Choroid plexus epithelial cell (primary cell): ENCODE data around the gene CTAGE6.
"Not testable (repeated sequence)": the region's sequence is repeated elsewhere in the genome, so short reads cannot be mapped to it uniquely, and the experiment has no call there.

ENCODE experiments used
- DNase-seq: peaks from one replicate; pipeline ENCODE4 v3.0.0-alpha.2; 2010; ENCODE audit warnings: low read depth
- H3K4me3 ChIP-seq: 2 replicates; pipeline ENCODE4 v1.5.1; 2011; ENCODE audit warnings: low read depth, mild to moderate bottlenecking, control low read depth, low read length, moderate library complexity

Gene CTAGE6, protein sequence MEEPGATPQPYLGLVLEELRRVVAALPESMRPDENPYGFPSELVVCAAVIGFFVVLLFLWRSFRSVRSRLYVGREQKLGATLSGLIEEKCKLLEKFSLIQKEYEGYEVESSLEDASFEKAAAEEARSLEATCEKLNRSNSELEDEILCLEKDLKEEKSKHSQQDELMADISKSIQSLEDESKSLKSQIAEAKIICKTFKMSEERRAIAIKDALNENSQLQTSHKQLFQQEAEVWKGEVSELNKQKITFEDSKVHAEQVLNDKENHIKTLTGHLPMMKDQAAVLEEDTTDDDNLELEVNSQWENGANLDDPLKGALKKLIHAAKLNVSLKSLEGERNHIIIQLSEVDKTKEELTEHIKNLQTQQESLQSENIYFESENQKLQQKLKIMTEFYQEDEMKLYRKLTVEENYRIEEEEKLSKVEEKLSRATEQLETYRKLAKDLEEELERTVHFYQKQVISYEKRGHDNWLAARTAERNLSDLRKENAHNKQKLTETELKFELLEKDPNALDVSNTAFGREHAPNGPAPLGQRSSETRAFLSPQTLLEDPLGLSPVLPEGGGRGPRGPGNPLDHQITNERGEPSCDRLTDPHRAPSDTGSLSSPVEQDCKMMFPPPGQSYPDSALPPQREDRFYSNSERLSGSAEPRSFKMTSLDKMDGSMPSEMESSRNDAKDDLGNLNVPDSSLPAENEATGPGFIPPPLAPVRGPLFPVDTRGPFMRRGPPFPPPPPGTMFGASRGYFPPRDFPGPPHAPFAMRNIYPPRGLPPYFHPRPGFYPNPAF

DNA sequence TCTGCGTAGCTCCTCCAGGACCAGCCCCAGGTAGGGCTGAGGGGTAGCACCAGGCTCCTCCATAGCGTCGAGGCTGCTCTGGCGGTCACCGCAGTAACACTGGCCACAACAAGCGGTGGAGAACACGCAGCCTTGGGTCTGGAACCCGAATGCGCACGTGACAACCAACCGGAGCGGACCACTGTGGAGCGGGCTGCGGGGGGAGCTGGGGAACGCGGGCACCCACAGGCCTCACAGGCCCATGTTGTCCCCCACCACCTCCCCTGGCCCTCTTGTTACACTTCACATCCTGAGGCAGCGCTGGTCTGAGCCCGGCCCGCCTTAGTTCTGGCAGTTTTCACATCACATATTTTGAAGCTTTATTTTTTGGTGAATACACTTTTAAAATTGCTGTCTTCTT, at the start of gene CTAGE6:
Gene CTAGE6 (minus strand): TSS at position 101 of the 400 bp plus-strand sequence. CDS start 38 bp downstream, at position 63.
- H3K4me3 ChIP-seq, DNase-seq: not testable (repeated sequence)

DNA sequence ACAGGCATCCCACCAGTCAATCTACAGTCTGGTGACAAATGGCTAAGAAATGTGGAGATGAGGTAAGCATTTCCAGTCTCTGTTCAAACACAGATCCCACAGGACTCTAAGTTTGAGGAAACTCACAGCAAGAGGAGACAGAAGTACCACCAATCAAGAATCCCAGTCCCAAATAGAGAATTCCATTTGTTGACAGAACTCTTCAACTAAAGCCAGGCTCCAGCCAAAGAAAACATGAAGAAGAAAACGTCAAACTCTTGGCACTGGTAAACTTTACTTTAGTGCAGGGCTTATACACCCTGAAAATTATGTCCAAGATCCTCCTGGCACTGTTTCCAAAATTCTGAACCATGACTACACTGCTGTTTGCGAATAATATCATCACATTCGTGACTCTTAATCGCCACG, 49.2 kb upstream of the CTAGE6 start:
- not testable (repeated sequence) for DNase-seq, H3K4me3 ChIP-seq

DNA sequence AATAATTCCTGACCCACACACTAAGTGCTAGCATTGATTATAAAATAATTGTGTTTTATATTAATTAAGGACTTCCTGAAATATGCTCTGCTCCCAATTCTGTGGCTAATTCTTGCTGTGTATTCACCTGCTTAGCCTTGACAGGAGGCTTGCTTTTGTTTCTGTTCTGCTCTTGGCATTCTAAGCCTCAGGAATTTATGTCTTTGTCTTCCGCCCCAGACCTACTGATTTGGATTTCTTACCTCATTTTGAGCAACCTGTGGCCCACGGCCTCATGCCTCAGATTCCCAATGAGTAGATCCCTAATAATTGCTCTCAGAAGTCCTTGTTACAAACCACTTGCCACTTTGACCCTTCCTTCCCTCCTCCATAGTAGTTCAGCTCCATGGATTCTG, 40.4 kb upstream of the CTAGE6 start:
- H3K4me3 ChIP-seq, DNase-seq: not testable (repeated sequence)

DNA sequence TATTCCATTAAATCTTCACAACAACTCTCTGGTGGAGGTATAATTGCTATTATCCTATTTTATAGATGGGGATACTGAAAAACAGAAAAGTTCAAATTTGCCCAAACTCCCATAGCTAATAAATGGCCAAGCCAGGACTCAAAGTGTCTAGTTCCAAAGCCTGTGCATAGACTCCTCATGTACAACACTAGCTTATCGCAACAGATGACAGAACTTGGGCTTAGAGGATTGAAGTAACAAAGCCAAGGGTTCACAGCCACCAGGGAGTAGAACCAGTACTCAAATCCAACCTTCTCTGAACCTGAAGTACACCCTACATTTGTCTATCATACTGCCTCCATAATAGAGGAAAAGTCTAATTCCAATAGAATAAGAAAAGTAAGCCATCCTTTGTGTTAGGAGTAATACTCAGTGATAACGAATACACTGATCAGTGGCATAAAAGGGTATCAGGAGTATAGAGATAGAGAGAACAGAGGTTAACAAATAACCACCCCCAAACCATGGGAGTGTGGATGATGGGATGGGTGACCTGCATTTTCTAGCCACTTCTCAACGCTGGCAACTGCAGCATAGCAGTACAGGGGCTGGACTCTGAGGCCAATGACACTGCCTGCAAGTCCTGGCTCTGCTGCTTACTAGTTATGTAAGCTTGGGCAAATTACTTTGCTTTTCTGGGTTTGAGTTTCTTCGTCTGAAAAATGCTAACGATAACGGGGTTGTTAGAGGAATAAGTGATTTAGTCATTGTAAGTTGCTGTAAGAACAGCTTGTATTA, 39.8 kb upstream of the CTAGE6 start:
- not testable (repeated sequence) for H3K4me3 ChIP-seq, DNase-seq

DNA sequence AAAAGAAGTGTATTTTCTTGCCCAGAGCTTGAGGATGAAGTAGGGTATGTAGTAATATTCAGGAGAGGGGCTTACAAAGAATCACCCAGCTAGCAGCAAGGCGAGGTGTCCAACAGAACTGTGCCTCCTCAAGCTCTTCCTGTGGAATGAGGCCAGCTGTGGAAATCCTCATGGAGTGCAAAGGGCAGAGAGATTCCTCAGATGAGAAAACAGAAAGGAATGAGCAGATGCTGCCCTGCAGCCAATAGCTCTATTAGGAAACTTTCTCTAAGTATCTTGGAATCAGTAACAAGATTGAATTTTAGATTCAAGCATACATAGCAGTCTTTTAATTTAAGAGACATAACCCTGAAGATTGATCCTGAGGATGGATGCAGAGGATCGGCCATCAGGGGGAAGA, 38.2 kb upstream of the CTAGE6 start:
- not testable (repeated sequence) for H3K4me3 ChIP-seq, DNase-seq

DNA sequence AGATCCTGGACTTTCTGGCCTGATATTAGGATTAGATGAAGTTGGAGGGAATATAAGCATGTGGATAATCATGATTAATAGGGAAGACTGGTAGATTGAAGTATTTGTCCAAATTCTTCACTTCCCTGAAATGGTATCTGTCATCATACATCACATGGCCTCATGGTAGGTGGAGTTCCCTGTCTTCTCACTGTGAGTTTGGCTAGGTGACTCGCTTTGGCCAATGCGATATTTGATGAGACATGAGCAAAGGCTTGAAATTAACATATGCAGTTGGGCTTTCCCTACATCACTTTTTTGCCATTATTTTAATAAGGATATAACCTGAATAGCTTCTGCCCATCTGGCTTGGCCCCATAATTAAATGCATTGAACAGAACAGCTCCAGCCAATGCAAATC, 35.1 kb upstream of the CTAGE6 start:
- not testable (repeated sequence) for H3K4me3 ChIP-seq, DNase-seq

DNA sequence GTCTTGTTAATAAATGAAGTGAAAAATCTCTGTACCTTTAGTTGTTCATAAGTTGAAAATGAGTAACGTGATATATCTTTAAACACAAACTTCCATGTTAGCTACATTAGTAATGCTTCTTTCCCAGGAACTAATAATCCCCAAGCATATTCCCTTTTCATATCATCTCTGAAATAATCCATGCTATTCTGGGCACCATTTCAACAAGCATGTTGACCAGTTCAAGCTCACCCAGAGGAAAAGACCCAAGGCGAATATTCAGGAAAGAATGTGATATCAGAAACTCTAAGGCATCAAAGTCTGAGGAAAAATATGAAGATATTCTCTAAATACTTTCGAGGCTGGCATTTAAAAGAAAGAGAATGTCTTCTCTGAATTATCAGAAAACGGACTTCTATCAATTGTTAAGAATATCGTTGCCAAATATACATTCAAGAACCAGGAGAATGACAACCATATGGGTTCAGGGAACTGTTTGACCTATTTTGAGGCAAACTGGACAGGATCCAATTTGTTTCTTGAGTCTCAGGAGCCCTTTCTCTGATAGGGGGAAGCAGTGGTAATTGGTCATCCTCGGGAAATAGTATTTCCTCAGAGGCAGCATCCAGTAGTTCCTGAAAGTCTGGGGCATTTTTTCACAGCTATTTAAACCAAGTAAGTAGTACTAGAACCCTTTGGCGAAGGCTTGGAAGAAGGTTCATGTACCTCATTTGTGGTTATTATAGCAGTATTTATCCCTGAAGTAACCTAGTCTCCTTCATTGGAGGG, 28.1 kb upstream of the CTAGE6 start:
- DNase-seq, H3K4me3 ChIP-seq: not testable (repeated sequence)

DNA sequence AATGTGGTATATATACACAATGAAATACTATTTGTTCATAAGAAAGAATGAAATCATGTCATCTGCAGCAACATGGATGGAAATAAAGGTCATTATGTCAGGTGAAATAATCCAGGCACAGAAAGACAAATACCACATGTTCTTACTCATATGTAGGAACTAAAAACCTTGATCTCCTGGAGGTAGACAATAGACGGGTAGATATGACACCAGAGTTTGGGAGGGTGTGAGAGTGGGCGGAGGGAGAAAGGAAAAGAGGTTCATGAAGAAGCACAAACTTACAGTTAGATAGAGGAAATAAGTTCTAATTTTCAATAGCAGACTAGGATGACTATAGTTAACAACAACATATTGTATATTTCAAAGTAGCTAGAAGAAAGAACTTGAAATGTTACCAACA, 22.1 kb upstream of the CTAGE6 start:
- not testable (repeated sequence) for DNase-seq

DNA sequence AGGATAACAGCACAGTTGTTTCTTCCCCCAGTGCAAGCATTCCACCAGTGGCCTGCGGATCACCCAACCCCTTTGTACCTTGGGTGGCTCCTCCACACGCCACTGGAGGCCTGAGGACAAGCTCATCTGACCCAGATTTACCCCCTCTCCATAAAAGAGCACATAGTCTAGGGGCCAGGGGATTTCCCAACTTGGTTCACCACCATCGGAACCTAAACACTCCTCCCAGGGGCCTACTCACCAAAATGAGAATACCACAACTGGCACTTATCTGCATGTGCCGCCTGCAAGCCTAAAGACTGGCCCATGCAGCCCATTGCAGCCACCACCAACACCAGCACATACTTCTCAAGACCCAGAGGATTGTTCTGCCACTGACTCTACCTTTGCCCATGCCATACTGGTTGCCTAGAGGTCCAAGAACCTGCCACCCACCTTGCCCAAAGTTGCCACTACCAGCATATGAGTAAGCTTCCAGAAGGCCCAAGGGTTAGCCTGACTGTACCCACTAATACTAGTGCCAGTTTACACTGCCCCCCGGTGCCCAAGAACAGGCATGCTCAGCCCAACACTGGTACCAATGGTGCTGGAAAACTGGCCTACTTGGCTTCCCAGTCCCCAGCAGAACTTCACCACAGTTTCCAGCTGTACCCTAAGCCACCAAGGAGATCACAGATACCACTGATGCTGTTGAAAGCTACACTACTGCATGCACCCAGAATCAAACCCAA, 15.4 kb upstream of the CTAGE6 start:
- H3K4me3 ChIP-seq, DNase-seq: not testable (repeated sequence)

More for the DNA sequence above, 22.1 kb upstream of the CTAGE6 start:
- H3K4me3 ChIP-seq, result not testable (repeated sequence)

DNA sequence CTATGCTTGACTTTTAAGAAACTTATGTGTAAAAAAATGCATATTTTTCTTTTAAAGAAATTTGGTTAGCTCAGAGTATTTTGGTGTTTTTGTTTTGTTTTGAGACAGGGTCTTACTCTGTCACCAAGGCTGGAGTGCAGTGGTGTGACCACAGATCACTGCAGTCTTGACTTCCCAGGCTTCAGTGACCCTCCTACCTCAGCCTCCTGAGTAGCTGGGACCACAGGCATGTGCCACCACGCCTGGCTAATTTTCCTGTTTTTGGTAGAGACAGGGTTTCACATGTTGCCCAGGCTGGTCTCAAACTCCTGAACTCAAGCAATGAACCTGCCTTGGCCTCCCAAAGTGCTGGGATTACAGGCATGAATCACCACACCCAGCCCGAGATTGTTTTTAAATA, 10.0 kb upstream of the CTAGE6 start:
- not testable (repeated sequence) for DNase-seq, H3K4me3 ChIP-seq

DNA sequence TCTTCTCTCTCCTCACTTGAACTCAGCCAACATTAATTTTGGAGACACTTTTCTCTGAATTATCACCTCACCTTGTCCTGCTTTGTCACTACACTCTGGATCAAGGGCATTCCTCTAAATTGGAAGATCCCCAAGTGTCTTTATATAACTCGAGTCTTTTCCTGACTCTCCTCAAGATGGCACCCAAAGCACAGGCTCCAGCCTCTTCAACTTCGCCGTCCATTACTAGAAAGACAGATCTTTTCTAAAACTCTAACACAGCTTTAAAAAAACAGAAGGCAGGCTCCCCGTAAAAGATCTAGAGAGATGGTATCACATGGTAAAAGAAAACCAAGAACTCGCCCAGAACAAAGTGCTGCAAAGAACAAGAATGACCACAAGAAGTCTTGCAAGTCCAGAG, 8.2 kb upstream of the CTAGE6 start:
- H3K4me3 ChIP-seq, DNase-seq: not testable (repeated sequence)

DNA sequence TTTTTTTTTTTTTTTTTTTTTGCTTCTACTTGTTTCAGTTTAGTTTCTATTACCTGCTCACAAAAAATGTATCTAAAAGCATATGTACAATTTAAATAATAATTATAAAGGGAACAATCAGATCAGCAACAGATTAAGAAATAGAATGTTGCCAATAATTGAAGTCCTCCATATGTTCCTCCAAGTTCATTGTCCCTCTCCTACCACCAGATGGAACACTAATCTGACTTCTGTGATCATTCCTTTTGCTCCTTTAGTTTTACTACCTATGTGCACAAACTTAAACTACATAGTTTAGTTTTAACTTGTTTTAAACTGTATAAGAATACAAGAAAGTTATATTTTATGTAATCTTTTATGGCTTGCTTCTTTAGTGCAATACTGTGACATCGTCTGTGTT, 5.6 kb upstream of the CTAGE6 start:
- not testable (repeated sequence) for H3K4me3 ChIP-seq, DNase-seq

DNA sequence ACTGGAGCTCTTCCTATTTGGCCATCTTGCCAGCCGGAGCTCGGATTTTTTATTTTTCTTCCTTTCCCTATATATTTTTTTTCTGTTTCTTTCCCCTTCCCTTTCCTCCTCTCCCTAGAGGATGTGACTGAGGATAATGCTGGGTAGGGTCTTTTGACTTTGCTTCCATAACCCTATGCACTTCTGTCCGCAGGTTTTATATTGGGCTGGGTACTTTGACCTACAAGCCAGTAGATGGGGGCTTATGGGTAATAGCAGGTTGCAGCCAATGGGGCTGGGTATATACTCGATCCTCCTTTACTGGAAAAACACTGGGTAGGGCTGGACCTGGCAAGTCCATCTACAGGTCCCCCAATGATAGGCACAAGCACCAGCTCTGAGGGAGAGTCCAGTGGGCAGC, 12.2 kb downstream of the CTAGE6 start:
- not testable (repeated sequence) for DNase-seq

More for the DNA sequence above, 12.2 kb downstream of the CTAGE6 start:
- H3K4me3 ChIP-seq, result not testable (repeated sequence)
